GM12878 (cell line): ENCODE results near the gene CCDC88C.

Source experiments
- EZH2 ChIP-seq: IDR thresholded peaks from 2 replicates; pipeline ENCODE4 v1.6.1; 2012; ENCODE audit warnings: low read depth, mild to moderate bottlenecking, control low read depth, inconsistent platforms, low read length, borderline replicate concordance; ENCODE audit not compliant: control insufficient read depth
- FOXM1 ChIP-seq: IDR thresholded peaks from 2 replicates; pipeline ENCODE4 v1.6.1; 2012; ENCODE audit warnings: low read depth, mild to moderate bottlenecking, inconsistent platforms, low read length, moderate library complexity
- JUND ChIP-seq: IDR thresholded peaks from 2 replicates; pipeline ENCODE4 v1.6.1; 2012; ENCODE audit warnings: low read depth, mild to moderate bottlenecking, low read length, improper control_type of control experiment, moderate library complexity
- MEF2A ChIP-seq: IDR thresholded peaks from 2 replicates; pipeline ENCODE4 v1.6.1; 2011; ENCODE audit warnings: low read depth, mild to moderate bottlenecking, low read length, moderate library complexity; ENCODE audit not compliant: insufficient read depth
- MTA3 ChIP-seq: IDR thresholded peaks from 2 replicates; pipeline ENCODE4 v1.6.1; 2012; ENCODE audit warnings: low read length, inconsistent platforms, borderline replicate concordance
- SIN3A ChIP-seq: IDR thresholded peaks from 2 replicates; pipeline ENCODE4 v1.6.1; 2012; ENCODE audit warnings: low read depth, low read length, improper control_type of control experiment
- TARDBP ChIP-seq: IDR thresholded peaks from 2 replicates; pipeline ENCODE4 v1.6.1; 2016; ENCODE audit warnings: borderline replicate concordance
- TF ChIP-seq, protein P1 (sequence below), 3 experiments: IDR thresholded peaks in 2 of 3; conservative IDR thresholded peaks in 1 of 3; 2 replicates each; pipeline ENCODE4 v1.5.1; 2011; ENCODE audit warnings: low read depth in 3 of 3, low read length in 3 of 3, mild to moderate bottlenecking in 3 of 3, control low read depth in 2 of 3, moderate library complexity in 2 of 3, inconsistent platforms in 1 of 3, mixed read lengths in 1 of 3; ENCODE audit not compliant: control insufficient read depth in 2 of 3, insufficient read depth in 1 of 3; ENCODE audit errors: extremely low read depth in 1 of 3
- TF ChIP-seq, protein P2 (sequence below): fragments of 450-650 bp; IDR thresholded peaks from 2 replicates; pipeline ENCODE4 v1.6.1; 2017; ENCODE audit warnings: mild to moderate bottlenecking, low read depth, inconsistent platforms; ENCODE audit not compliant: poor library complexity, severe bottlenecking
- TF ChIP-seq, protein P3 (sequence below): fragments of 450-650 bp; IDR thresholded peaks from 2 replicates; pipeline ENCODE4 v1.6.1; 2016; ENCODE audit warnings: mild to moderate bottlenecking
- TF ChIP-seq, protein P4 (sequence below): IDR thresholded peaks from 2 replicates; pipeline ENCODE4 v1.6.1; 2012; ENCODE audit warnings: low read depth, low read length, improper control_type of control experiment

DNA sequence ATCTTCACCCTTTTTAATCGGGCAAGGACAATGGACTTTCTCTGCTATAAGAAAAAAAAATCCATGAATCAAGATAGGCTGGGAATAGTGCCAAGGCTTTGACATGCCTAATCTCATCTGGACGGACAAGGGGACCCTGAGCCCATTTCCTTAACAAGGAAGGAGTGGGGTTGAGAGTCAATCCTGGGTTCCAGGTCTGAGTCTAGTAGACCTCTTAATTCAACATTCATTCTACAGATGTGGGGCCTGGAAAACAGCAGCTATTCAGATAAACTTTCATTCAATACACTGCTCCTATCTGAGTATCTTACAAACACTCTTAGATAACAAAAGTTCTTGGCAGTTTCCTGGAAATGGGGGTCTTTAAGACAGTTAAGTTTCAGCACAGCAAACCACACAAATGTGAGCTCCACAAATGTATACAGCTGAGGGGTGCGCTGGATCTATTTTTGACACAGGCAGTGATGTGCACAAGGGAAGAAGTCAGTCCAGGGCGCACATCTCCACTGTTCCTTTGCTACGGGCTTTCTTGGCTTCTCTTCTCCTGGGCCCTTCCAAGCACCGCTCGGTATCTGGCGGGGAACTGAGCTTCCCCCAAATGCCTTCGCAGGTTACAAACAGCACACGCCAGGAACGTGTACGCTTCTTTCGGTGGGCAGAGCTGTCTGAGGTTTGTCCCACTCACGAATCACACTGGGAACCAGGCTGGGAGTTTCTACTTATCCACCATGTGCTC lies 90.9 kb downstream of the CCDC88C start:
- TF ChIP-seq MEF2A (no peak), MTA3 (no peak), FOXM1 (no peak), JUND (no peak), EZH2 (no peak), TARDBP (no peak), SIN3A (no peak)
- TF ChIP-seq, protein P1, sequence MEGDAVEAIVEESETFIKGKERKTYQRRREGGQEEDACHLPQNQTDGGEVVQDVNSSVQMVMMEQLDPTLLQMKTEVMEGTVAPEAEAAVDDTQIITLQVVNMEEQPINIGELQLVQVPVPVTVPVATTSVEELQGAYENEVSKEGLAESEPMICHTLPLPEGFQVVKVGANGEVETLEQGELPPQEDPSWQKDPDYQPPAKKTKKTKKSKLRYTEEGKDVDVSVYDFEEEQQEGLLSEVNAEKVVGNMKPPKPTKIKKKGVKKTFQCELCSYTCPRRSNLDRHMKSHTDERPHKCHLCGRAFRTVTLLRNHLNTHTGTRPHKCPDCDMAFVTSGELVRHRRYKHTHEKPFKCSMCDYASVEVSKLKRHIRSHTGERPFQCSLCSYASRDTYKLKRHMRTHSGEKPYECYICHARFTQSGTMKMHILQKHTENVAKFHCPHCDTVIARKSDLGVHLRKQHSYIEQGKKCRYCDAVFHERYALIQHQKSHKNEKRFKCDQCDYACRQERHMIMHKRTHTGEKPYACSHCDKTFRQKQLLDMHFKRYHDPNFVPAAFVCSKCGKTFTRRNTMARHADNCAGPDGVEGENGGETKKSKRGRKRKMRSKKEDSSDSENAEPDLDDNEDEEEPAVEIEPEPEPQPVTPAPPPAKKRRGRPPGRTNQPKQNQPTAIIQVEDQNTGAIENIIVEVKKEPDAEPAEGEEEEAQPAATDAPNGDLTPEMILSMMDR (IDR thresholded peaks at IDR 0.05 in 2 of 3, conservative IDR thresholded peaks at IDR 0.05 in 1 of 3; ENCODE audit: control insufficient read depth in 2 of 3, extremely low read depth in 1 of 3, insufficient read depth in 1 of 3, low read depth in 3 of 3, low read length in 3 of 3) = no peak
- TF ChIP-seq, protein P2, sequence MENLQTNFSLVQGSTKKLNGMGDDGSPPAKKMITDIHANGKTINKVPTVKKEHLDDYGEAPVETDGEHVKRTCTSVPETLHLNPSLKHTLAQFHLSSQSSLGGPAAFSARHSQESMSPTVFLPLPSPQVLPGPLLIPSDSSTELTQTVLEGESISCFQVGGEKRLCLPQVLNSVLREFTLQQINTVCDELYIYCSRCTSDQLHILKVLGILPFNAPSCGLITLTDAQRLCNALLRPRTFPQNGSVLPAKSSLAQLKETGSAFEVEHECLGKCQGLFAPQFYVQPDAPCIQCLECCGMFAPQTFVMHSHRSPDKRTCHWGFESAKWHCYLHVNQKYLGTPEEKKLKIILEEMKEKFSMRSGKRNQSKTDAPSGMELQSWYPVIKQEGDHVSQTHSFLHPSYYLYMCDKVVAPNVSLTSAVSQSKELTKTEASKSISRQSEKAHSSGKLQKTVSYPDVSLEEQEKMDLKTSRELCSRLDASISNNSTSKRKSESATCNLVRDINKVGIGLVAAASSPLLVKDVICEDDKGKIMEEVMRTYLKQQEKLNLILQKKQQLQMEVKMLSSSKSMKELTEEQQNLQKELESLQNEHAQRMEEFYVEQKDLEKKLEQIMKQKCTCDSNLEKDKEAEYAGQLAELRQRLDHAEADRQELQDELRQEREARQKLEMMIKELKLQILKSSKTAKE = no peak
- TF ChIP-seq, protein P3, sequence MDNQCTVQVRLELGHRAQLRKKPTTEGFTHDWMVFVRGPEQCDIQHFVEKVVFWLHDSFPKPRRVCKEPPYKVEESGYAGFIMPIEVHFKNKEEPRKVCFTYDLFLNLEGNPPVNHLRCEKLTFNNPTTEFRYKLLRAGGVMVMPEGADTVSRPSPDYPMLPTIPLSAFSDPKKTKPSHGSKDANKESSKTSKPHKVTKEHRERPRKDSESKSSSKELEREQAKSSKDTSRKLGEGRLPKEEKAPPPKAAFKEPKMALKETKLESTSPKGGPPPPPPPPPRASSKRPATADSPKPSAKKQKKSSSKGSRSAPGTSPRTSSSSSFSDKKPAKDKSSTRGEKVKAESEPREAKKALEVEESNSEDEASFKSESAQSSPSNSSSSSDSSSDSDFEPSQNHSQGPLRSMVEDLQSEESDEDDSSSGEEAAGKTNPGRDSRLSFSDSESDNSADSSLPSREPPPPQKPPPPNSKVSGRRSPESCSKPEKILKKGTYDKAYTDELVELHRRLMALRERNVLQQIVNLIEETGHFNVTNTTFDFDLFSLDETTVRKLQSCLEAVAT = no peak
- TF ChIP-seq, protein P4, sequence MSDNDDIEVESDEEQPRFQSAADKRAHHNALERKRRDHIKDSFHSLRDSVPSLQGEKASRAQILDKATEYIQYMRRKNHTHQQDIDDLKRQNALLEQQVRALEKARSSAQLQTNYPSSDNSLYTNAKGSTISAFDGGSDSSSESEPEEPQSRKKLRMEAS = no peak
